Medulla oblongata (tissue), 1 donor: Measurements from ENCODE around the gene TMEM269.

ENCODE experiments used
- DNase-seq: peaks from one replicate; pipeline ENCODE4 v3.0.0-alpha.2; 2015; ENCODE audit errors: extremely low spot score

The TMEM269 gene

GRCh38 chr1:42784946-42785693 lies at the start of gene TMEM269:
TSS of gene TMEM269 (plus strand) at chr1:42784991. CDS start at chr1:42789894, 4,903 bp downstream.
- no peak for DNase-seq

- DNase-seq = no peak
These were observed 49.7 kb upstream of the TMEM269 start for GRCh38 chr1:42735056-42735455.

- DNase-seq = no peak
These were observed 49.2 kb upstream of the TMEM269 start for GRCh38 chr1:42735477-42736105.

GRCh38 chr1:42736152-42736551 lies 48.6 kb upstream of the TMEM269 start:
- no peak for DNase-seq

GRCh38 chr1:42736571-42737200 lies 48.1 kb upstream of the TMEM269 start:
- no peak for DNase-seq

GRCh38 chr1:42737257-42737656 lies 47.5 kb upstream of the TMEM269 start:
- DNase-seq = peak; percentile 56

- DNase-seq = no peak
These were observed 46.7 kb upstream of the TMEM269 start for GRCh38 chr1:42737986-42738677.

GRCh38 chr1:42738678-42739226 lies 46.0 kb upstream of the TMEM269 start:
- DNase-seq = no peak

GRCh38 chr1:42739753-42740700 lies 44.8 kb upstream of the TMEM269 start, which contains the start of gene CLDN19:
TSS of gene CLDN19 (minus strand) at chr1:42740236. CDS start at chr1:42740063, 173 bp downstream.
- DNase-seq = no peak

GRCh38 chr1:42740851-42741580 lies 43.8 kb upstream of the TMEM269 start:
- DNase-seq = peak; percentile 18

- no peak for DNase-seq
These were observed 43.1 kb upstream of the TMEM269 start for GRCh38 chr1:42741706-42742105.

GRCh38 chr1:42742141-42742540 lies 42.6 kb upstream of the TMEM269 start:
- DNase-seq = no peak

GRCh38 chr1:42742617-42743316 lies 42.0 kb upstream of the TMEM269 start:
- no peak for DNase-seq

- DNase-seq = no peak
These were observed 41.3 kb upstream of the TMEM269 start for GRCh38 chr1:42743317-42744147.

GRCh38 chr1:42744148-42744413 lies 40.7 kb upstream of the TMEM269 start:
- no peak for DNase-seq

- no peak for DNase-seq
These were observed 38.9 kb upstream of the TMEM269 start for GRCh38 chr1:42745851-42746250.

- no peak for DNase-seq
These were observed 38.2 kb upstream of the TMEM269 start for GRCh38 chr1:42746436-42747105.

- DNase-seq = peak; percentile 45
These were observed 37.7 kb upstream of the TMEM269 start for GRCh38 chr1:42747125-42747524.
